Thyroid gland (tissue), 4 donors: ENCODE results near the gene TTLL5. TPM values are rescaled to one million over a fixed set of nuclear protein-coding genes. Genes with fewer than 3 reads are reported as not detected.

ENCODE experiments used
- DNase-seq, 2 donors: peaks; one replicate each; pipeline ENCODE4 v3.0.0-alpha.2; 2019
- H3K27ac ChIP-seq, 3 donors: fragments of 200-600 bp; sonication (generic); 1 replicate in 2 of 3; 2 replicates in 1 of 3; pipeline ENCODE4 v1.5.1; 2016 to 2019; ENCODE audit warnings: mild to moderate bottlenecking in 1 of 3, moderate library complexity in 1 of 3
- H3K27me3 ChIP-seq: fragments of 200-600 bp; sonication (generic); one replicate; pipeline ENCODE4 v1.5.1; 2019
- H3K36me3 ChIP-seq, 2 donors: fragments of 200-600 bp; sonication (generic); one replicate each; pipeline ENCODE4 v1.5.1; 2016 to 2019
- H3K4me1 ChIP-seq, 2 donors: fragments of 200-600 bp; sonication (generic); one replicate each; pipeline ENCODE4 v1.5.1; 2017 to 2019
- H3K4me3 ChIP-seq, 3 donors: fragments of 200-600 bp; sonication (generic); replicated peaks in 1 of 3; 1 replicate in 2 of 3; 2 replicates in 1 of 3; pipeline ENCODE4 v1.5.1; 2016; ENCODE audit warnings: mild to moderate bottlenecking in 1 of 3
- H3K9me3 ChIP-seq: fragments of 200-600 bp; sonication (generic); one replicate; pipeline ENCODE4 v1.5.1; 2017
- POLR2A ChIP-seq, 2 donors: fragments of 450-650 bp; IDR thresholded peaks; one replicate each; pipeline ENCODE4 v1.6.1; 2017; ENCODE audit warnings: antibody characterized with exemption in 2 of 2, mild to moderate bottlenecking in 2 of 2, moderate library complexity in 1 of 2
- WGBS, 2 donors: methylation state at CpG; one replicate each; pipeline ENCODE4 v1.1.5; 2017; 5-methylcytosine and 5-hydroxymethylcytosine counted together
- intact Hi-C: fragments of 100-400 bp; cut with DNase I; formaldehyde crosslinking; loops from one replicate; pipeline ENCODE4 v1.15.1; 2023
- total RNA-seq, 4 donors: library from RNA; depleted of rRNA; stranded (reverse); fragments of >200 nt; gene quantifications; one replicate each; pipeline ENCODE4 v1.2.3, GENCODE V29; 2016
- TF ChIP-seq, protein P1 (sequence below), 6 experiments: fragments of 200-600 bp in 3 of 6; fragments of 450-650 bp in 3 of 6; sonication (generic) in 3 of 6; IDR thresholded peaks; one replicate each; pipeline ENCODE4 v1.5.1; 2016 to 2019; ENCODE audit warnings: antibody characterized with exemption in 6 of 6, mild to moderate bottlenecking in 2 of 6, inconsistent platforms in 1 of 6, moderate library complexity in 1 of 6

Gene TTLL5
- total RNA-seq, 4 donors from 2014 or later = 31.8 to 65.1 (median 35.7) TPM

- Histone ChIP-seq H3K9me3 (no peaks in the 10 kb centered on the region), H3K27me3 (no peaks in the 10 kb centered on the region), H3K27ac (peak overlapping the region; percentile 10 to 46 (median 25)), H3K4me1 (peaks cover 4 to 41% of the 10 kb centered on the region in 2 donors), H3K4me3 (no peak overlapping the region), H3K36me3 (no peaks in the 10 kb centered on the region)
- intact Hi-C loops = no loop called here
- 57 to 67% methylated on average over 2 of the region's 2 CpGs for WGBS, 2 donors
- TF ChIP-seq POLR2A (IDR thresholded peaks at IDR 0.05) = no peak
- TF ChIP-seq, protein P1, sequence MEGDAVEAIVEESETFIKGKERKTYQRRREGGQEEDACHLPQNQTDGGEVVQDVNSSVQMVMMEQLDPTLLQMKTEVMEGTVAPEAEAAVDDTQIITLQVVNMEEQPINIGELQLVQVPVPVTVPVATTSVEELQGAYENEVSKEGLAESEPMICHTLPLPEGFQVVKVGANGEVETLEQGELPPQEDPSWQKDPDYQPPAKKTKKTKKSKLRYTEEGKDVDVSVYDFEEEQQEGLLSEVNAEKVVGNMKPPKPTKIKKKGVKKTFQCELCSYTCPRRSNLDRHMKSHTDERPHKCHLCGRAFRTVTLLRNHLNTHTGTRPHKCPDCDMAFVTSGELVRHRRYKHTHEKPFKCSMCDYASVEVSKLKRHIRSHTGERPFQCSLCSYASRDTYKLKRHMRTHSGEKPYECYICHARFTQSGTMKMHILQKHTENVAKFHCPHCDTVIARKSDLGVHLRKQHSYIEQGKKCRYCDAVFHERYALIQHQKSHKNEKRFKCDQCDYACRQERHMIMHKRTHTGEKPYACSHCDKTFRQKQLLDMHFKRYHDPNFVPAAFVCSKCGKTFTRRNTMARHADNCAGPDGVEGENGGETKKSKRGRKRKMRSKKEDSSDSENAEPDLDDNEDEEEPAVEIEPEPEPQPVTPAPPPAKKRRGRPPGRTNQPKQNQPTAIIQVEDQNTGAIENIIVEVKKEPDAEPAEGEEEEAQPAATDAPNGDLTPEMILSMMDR (IDR thresholded peaks at IDR 0.05) = no peak
- DNase-seq = peak; percentile 38 to 51
Observed at GRCh38 chr14:75804570-75805275, 143.7 kb downstream of the TTLL5 start.

- peaks cover 4 to 41% of the 10 kb centered on the region in 2 donors for H3K4me1 ChIP-seq
- no peaks in the 10 kb centered on the region for H3K9me3 ChIP-seq
- H3K4me3 ChIP-seq = no peak overlapping the region
- DNase-seq = no peak
- intact Hi-C loops = no loop called here
- no peaks in the 10 kb centered on the region for H3K27me3 ChIP-seq
- peak overlapping the region in 1 of 3 donors; percentile 10 for H3K27ac ChIP-seq
- H3K36me3 ChIP-seq = no peaks in the 10 kb centered on the region
- TF ChIP-seq POLR2A (IDR thresholded peaks at IDR 0.05) = no peak
- TF ChIP-seq, protein P1 (IDR thresholded peaks at IDR 0.05) = no peak
Observed at GRCh38 chr14:75805646-75806045, 144.6 kb downstream of the TTLL5 start.

DNA sequence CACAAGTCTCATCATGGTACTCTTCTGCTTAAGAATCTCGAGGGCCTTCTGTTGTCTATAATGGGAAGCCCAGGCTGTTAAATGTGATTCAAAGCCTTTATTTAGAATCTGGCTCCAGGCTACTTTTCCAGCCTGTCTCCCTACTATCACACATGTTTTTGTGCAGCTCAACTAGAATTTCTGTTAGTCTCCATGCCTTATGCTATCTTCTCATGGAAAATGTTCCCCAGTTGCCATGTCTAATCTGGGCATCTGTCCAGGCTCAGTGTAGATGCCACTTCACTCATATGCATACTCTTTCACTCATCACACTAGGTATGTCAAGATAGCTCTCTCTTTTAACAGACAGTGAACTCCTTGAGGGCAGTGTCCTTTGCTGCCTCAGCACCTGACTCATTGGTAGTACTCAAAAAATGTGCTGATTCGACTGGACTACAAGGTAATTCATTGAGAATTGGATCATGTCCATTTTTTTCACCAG, 145.3 kb downstream of the TTLL5 start:
- intact Hi-C loops = no loop called here
- TF ChIP-seq, protein P1 (IDR thresholded peaks at IDR 0.05) = no peak
- no peak for TF ChIP-seq POLR2A (IDR thresholded peaks at IDR 0.05)
- Histone ChIP-seq H3K27ac (peak overlapping the region in 1 of 3 donors; percentile 31), H3K4me3 (no peak overlapping the region), H3K4me1 (peaks cover 4 to 41% of the 10 kb centered on the region in 2 donors), H3K36me3 (no peaks in the 10 kb centered on the region), H3K27me3 (no peaks in the 10 kb centered on the region), H3K9me3 (no peaks in the 10 kb centered on the region)
- DNase-seq = peak in 1 of 2 donors; percentile 11
- WGBS, 2 donors = 66 to 69% methylated on average over 2 of the region's 2 CpGs

- peak in 1 of 2 donors; percentile 23 for DNase-seq
Observed at GRCh38 chr14:75807667-75808360, 146.8 kb downstream of the TTLL5 start.

More at GRCh38 chr14:75807667-75808360, 146.8 kb downstream of the TTLL5 start:
- 52 to 61% methylated on average over 6 of the region's 6 CpGs for WGBS, 2 donors
- Histone ChIP-seq H3K36me3 (no peaks in the 10 kb centered on the region), H3K9me3 (no peaks in the 10 kb centered on the region), H3K4me1 (peaks cover 4 to 41% of the 10 kb centered on the region in 2 donors), H3K4me3 (no peak overlapping the region), H3K27ac (peak overlapping the region in 2 of 3 donors; percentile 43 to 44), H3K27me3 (no peaks in the 10 kb centered on the region)
- intact Hi-C loops = no loop called here
- TF ChIP-seq, protein P1 (IDR thresholded peaks at IDR 0.05) = no peak
- TF ChIP-seq POLR2A (IDR thresholded peaks at IDR 0.05) = no peak
